ENCODE measurements around the gene NDST3.

NDST3 gene

GRCh38 chr4:118190903-118191302, 156.6 kb downstream of the NDST3 start:
- no peak overlapping the region for H3K27ac ChIP-seq (ENCODE audit: low read length)

GRCh38 chr4:118193421-118193820, 159.1 kb downstream of the NDST3 start:
- Histone ChIP-seq H3K27me3 (ENCODE audit: insufficient read depth, low read length) (no peaks in the 10 kb centered on the region), H3K36me3 (ENCODE audit: insufficient read depth, low read depth, low read length) (no peaks in the 10 kb centered on the region), H3K9ac (ENCODE audit: low read depth, low read length) (no peak overlapping the region), H3K4me1 (ENCODE audit: insufficient read depth, low read length) (peaks cover 9% of the 10 kb centered on the region; the same call in 1 of the 2 replicates), H3K4me3 (ENCODE audit: low read length) (no peak overlapping the region), H3K27ac (ENCODE audit: low read length) (no peak overlapping the region), H3K9me3 (ENCODE audit: insufficient read depth, low read depth, low read length) (no peaks in the 10 kb centered on the region; the same call in none of the 2 replicates)

More at GRCh38 chr4:118190903-118191302, 156.6 kb downstream of the NDST3 start:
- H3K36me3 ChIP-seq (ENCODE audit: insufficient read depth, low read depth, low read length), result no peaks in the 10 kb centered on the region
- H3K4me3 ChIP-seq (ENCODE audit: low read length), result peak overlapping the region; percentile 13; the same call in 1 of the 2 replicates
- H3K27me3 ChIP-seq (ENCODE audit: insufficient read depth, low read length), result no peaks in the 10 kb centered on the region
- no peaks in the 10 kb centered on the region; the same call in none of the 2 replicates for H3K9me3 ChIP-seq (ENCODE audit: insufficient read depth, low read depth, low read length)
- peaks cover 9% of the 10 kb centered on the region; the same call in 1 of the 2 replicates for H3K4me1 ChIP-seq (ENCODE audit: insufficient read depth, low read length)
- H3K9ac ChIP-seq (ENCODE audit: low read depth, low read length), result no peak overlapping the region

GRCh38 chr4:118206627-118207026, 172.3 kb downstream of the NDST3 start:
- H3K9ac ChIP-seq (ENCODE audit: low read depth, low read length), result no peak overlapping the region
- H3K27me3 ChIP-seq (ENCODE audit: insufficient read depth, low read length), result no peaks in the 10 kb centered on the region
- H3K27ac ChIP-seq (ENCODE audit: low read length), result no peak overlapping the region
- no peaks in the 10 kb centered on the region for H3K36me3 ChIP-seq (ENCODE audit: insufficient read depth, low read depth, low read length)
- H3K9me3 ChIP-seq (ENCODE audit: insufficient read depth, low read depth, low read length), result peaks cover 13% of the 10 kb centered on the region; the same call in 1 of the 2 replicates
- H3K4me3 ChIP-seq (ENCODE audit: low read length), result no peak overlapping the region
- H3K4me1 ChIP-seq (ENCODE audit: insufficient read depth, low read length), result peaks cover 5% of the 10 kb centered on the region

DNA sequence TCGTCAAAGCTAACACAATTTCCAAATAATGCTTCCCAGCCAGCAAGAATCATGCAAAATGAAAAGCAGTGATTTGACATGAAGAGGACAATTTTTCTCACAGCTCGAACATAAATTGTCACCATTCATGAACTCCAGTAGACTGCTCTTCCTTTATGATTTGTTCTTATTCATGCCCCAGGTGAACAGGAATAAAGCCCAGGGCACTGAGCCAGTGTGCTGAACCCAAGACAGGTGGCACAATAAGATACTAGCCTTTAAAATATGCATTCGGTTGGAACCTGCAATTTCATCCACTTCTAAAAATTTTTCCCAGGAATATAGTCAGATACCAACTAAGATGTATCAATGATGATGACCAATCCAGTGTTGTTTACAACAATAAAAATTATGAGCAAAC, 178.8 kb downstream of the NDST3 start:
- Histone ChIP-seq H3K27ac (ENCODE audit: low read length) (no peak overlapping the region), H3K9me3 (ENCODE audit: insufficient read depth, low read depth, low read length) (no peaks in the 10 kb centered on the region), H3K4me3 (ENCODE audit: low read length) (no peak overlapping the region), H3K9ac (ENCODE audit: low read depth, low read length) (no peak overlapping the region), H3K36me3 (ENCODE audit: insufficient read depth, low read depth, low read length) (no peaks in the 10 kb centered on the region), H3K27me3 (ENCODE audit: insufficient read depth, low read length) (no peaks in the 10 kb centered on the region), H3K4me1 (ENCODE audit: insufficient read depth, low read length) (peaks cover 5% of the 10 kb centered on the region)

- Histone ChIP-seq H3K4me3 (ENCODE audit: low read length) (no peak overlapping the region), H3K27me3 (ENCODE audit: insufficient read depth, low read length) (no peaks in the 10 kb centered on the region), H3K9me3 (ENCODE audit: insufficient read depth, low read depth, low read length) (no peaks in the 10 kb centered on the region), H3K27ac (ENCODE audit: low read length) (no peak overlapping the region), H3K9ac (ENCODE audit: low read depth, low read length) (no peak overlapping the region), H3K36me3 (ENCODE audit: insufficient read depth, low read depth, low read length) (no peaks in the 10 kb centered on the region), H3K4me1 (ENCODE audit: insufficient read depth, low read length) (no peaks in the 10 kb centered on the region)
These were observed 181.5 kb downstream of the NDST3 start for GRCh38 chr4:118215826-118216225.

DNA sequence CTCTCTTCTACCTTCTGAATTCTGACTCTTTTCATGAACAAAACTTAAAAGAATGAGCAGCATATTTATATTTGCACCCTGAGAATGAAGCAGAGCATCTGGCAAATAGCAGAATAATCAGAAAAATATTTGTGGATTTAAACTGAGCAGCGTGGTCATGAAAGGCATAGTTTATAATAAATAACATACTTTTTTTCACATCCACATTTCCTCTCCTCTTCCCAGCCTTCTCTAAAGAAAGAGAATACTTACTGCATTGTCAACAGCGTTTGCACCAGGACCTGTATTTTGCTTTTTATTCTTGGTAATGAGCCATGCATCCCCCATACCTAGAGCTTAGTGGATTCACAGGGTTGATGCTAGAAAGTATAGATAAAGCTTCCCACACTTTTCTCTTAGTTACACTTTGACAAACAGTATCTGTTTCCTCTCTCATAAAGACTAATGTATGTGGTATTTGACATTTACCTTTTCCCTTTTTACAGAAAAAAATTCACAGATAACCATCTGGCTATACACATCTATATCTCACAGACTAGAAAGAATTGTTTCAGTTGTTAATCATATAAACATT, 187.0 kb downstream of the NDST3 start:
- no peak overlapping the region for H3K9ac ChIP-seq (ENCODE audit: low read depth, low read length)
- no peaks in the 10 kb centered on the region for H3K27me3 ChIP-seq (ENCODE audit: insufficient read depth, low read length)
- no peak overlapping the region for H3K4me3 ChIP-seq (ENCODE audit: low read length)
- H3K9me3 ChIP-seq (ENCODE audit: insufficient read depth, low read depth, low read length), result no peaks in the 10 kb centered on the region
- no peaks in the 10 kb centered on the region for H3K36me3 ChIP-seq (ENCODE audit: insufficient read depth, low read depth, low read length)
- H3K4me1 ChIP-seq (ENCODE audit: insufficient read depth, low read length), result no peaks in the 10 kb centered on the region
- no peak overlapping the region for H3K27ac ChIP-seq (ENCODE audit: low read length)

DNA sequence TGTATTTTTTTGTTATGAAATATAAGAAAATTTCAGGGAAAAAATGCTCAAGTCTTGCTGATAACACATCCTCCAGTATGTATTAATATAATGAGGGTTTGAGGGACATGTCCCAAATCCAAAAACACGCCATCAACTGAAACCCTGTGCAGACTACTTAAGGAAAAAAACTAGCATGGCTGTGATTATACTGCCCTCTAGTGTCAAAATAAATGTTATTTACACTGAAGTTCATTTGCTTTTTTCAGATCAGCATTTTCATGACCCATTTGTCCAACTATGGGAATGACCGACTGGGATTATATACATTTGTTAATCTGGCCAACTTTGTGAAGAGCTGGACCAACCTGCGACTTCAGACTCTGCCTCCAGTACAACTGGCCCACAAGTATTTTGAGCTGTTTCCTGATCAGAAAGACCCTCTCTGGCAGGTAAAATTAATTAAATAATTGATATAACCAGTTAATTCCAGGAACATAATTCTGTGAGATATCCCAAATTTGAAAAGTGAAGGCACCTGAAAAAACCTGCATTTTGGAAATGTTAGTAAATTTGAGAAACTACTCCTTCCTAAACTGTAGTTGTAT, 190.1 kb downstream of the NDST3 start:
- no peak overlapping the region for H3K27ac ChIP-seq (ENCODE audit: low read length)
- H3K9me3 ChIP-seq (ENCODE audit: insufficient read depth, low read depth, low read length), result no peaks in the 10 kb centered on the region
- H3K36me3 ChIP-seq (ENCODE audit: insufficient read depth, low read depth, low read length), result no peaks in the 10 kb centered on the region
- H3K9ac ChIP-seq (ENCODE audit: low read depth, low read length), result no peak overlapping the region
- H3K4me3 ChIP-seq (ENCODE audit: low read length), result no peak overlapping the region
- no peaks in the 10 kb centered on the region for H3K4me1 ChIP-seq (ENCODE audit: insufficient read depth, low read length)
- no peaks in the 10 kb centered on the region for H3K27me3 ChIP-seq (ENCODE audit: insufficient read depth, low read length)

DNA sequence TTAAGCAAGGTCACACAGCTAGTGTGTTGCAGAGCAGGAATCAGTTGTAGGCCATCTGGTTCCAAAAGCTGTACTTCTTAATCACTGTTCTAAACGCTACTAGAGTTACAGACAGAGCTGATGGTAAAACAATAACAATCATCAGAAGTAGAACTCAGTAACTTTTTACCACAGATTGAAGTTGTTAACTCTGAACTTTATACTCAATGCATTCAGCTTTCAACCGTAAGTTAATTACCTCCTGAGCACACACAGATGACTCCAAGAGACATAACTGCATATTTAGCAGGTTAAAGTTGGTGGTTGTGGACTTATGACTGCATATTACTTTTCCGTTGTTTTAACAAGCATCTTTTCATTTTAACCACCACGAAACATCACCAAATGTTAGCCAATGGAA, 191.2 kb downstream of the NDST3 start:
- H3K36me3 ChIP-seq (ENCODE audit: insufficient read depth, low read depth, low read length), result no peaks in the 10 kb centered on the region
- H3K4me3 ChIP-seq (ENCODE audit: low read length), result no peak overlapping the region
- no peak overlapping the region for H3K9ac ChIP-seq (ENCODE audit: low read depth, low read length)
- no peaks in the 10 kb centered on the region for H3K9me3 ChIP-seq (ENCODE audit: insufficient read depth, low read depth, low read length)
- H3K27ac ChIP-seq (ENCODE audit: low read length), result no peak overlapping the region
- no peaks in the 10 kb centered on the region for H3K4me1 ChIP-seq (ENCODE audit: insufficient read depth, low read length)
- H3K27me3 ChIP-seq (ENCODE audit: insufficient read depth, low read length), result no peaks in the 10 kb centered on the region

DNA sequence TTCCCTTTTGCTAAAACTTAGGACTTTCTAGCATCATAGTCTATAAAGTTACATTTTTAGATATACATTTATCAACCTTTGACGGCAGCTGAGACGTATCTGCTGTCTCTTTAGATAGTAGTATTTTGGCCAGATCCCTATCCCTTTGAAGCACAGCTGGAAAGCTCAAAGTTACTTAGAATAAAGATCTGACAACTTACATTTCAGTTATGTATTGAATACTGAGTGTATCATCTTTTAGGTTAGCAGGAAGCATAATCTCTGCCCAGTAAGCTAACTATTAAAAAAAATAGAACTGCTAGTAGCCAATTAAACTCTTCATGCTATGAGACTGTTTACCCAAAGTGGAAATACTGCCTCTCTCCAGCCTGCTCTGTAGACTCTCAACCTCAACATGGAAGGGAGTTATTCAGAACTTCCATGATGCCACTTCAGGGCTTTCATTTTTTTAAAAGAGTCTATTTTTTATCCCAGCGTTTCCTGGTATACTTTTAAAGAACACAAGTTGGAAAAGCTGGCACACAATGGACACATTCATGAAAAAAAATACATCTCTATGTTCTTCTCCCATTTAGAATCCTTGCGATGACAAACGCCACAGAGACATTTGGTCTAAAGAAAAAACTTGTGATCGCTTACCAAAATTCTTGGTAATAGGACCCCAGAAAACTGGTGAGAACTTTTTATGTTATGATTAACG, 192.2 kb downstream of the NDST3 start:
- no peak overlapping the region for H3K4me3 ChIP-seq (ENCODE audit: low read length)
- H3K36me3 ChIP-seq (ENCODE audit: insufficient read depth, low read depth, low read length), result no peaks in the 10 kb centered on the region
- H3K9ac ChIP-seq (ENCODE audit: low read depth, low read length), result no peak overlapping the region
- H3K27ac ChIP-seq (ENCODE audit: low read length), result no peak overlapping the region
- no peaks in the 10 kb centered on the region for H3K27me3 ChIP-seq (ENCODE audit: insufficient read depth, low read length)
- H3K9me3 ChIP-seq (ENCODE audit: insufficient read depth, low read depth, low read length), result no peaks in the 10 kb centered on the region
- no peaks in the 10 kb centered on the region for H3K4me1 ChIP-seq (ENCODE audit: insufficient read depth, low read length)

GRCh38 chr4:118235566-118236120, 201.4 kb downstream of the NDST3 start:
- Histone ChIP-seq H3K4me1 (ENCODE audit: insufficient read depth, low read length) (peaks cover 8% of the 10 kb centered on the region; the same call in 1 of the 2 replicates), H3K4me3 (ENCODE audit: low read length) (no peak overlapping the region), H3K36me3 (ENCODE audit: insufficient read depth, low read depth, low read length) (no peaks in the 10 kb centered on the region), H3K9ac (ENCODE audit: low read depth, low read length) (no peak overlapping the region), H3K27ac (ENCODE audit: low read length) (no peak overlapping the region), H3K27me3 (ENCODE audit: insufficient read depth, low read length) (no peaks in the 10 kb centered on the region), H3K9me3 (ENCODE audit: insufficient read depth, low read depth, low read length) (no peaks in the 10 kb centered on the region)

GRCh38 chr4:118237531-118237930, 203.2 kb downstream of the NDST3 start:
- Histone ChIP-seq H3K27ac (ENCODE audit: low read length) (no peak overlapping the region), H3K4me3 (ENCODE audit: low read length) (no peak overlapping the region), H3K9me3 (ENCODE audit: insufficient read depth, low read depth, low read length) (no peaks in the 10 kb centered on the region), H3K9ac (ENCODE audit: low read depth, low read length) (no peak overlapping the region), H3K4me1 (ENCODE audit: insufficient read depth, low read length) (peaks cover 8% of the 10 kb centered on the region; the same call in 1 of the 2 replicates), H3K27me3 (ENCODE audit: insufficient read depth, low read length) (no peaks in the 10 kb centered on the region), H3K36me3 (ENCODE audit: insufficient read depth, low read depth, low read length) (no peaks in the 10 kb centered on the region)
